Thyroid gland (tissue), 4 donors: ENCODE data around the gene COL24A1. TPM values are rescaled to one million over a fixed set of nuclear protein-coding genes. Genes with fewer than 3 reads are reported as not detected.

Source experiments
- DNase-seq, 2 donors: peaks; one replicate each; pipeline ENCODE4 v3.0.0-alpha.2; 2019
- H3K27ac ChIP-seq, 3 donors: fragments of 200-600 bp; sonication (generic); 1 replicate in 2 of 3; 2 replicates in 1 of 3; pipeline ENCODE4 v1.5.1; 2016 to 2019; ENCODE audit warnings: mild to moderate bottlenecking in 1 of 3, moderate library complexity in 1 of 3
- H3K27me3 ChIP-seq: fragments of 200-600 bp; sonication (generic); one replicate; pipeline ENCODE4 v1.5.1; 2019
- H3K36me3 ChIP-seq, 2 donors: fragments of 200-600 bp; sonication (generic); one replicate each; pipeline ENCODE4 v1.5.1; 2016 to 2019
- H3K4me1 ChIP-seq, 2 donors: fragments of 200-600 bp; sonication (generic); one replicate each; pipeline ENCODE4 v1.5.1; 2017 to 2019
- H3K4me3 ChIP-seq, 3 donors: fragments of 200-600 bp; sonication (generic); replicated peaks in 1 of 3; 1 replicate in 2 of 3; 2 replicates in 1 of 3; pipeline ENCODE4 v1.5.1; 2016; ENCODE audit warnings: mild to moderate bottlenecking in 1 of 3
- H3K9me3 ChIP-seq: fragments of 200-600 bp; sonication (generic); one replicate; pipeline ENCODE4 v1.5.1; 2017
- POLR2A ChIP-seq, 2 donors: fragments of 450-650 bp; IDR thresholded peaks; one replicate each; pipeline ENCODE4 v1.6.1; 2017; ENCODE audit warnings: antibody characterized with exemption in 2 of 2, mild to moderate bottlenecking in 2 of 2, moderate library complexity in 1 of 2
- WGBS, 2 donors: methylation state at CpG; one replicate each; pipeline ENCODE4 v1.1.5; 2017; 5-methylcytosine and 5-hydroxymethylcytosine counted together
- intact Hi-C: fragments of 100-400 bp; cut with DNase I; formaldehyde crosslinking; loops from one replicate; pipeline ENCODE4 v1.15.1; 2023
- total RNA-seq, 4 donors: library from RNA; depleted of rRNA; stranded (reverse); fragments of >200 nt; gene quantifications; one replicate each; pipeline ENCODE4 v1.2.3, GENCODE V29; 2016
- TF ChIP-seq, protein P1 (sequence below), 6 experiments: fragments of 200-600 bp in 3 of 6; fragments of 450-650 bp in 3 of 6; sonication (generic) in 3 of 6; IDR thresholded peaks; one replicate each; pipeline ENCODE4 v1.5.1; 2016 to 2019; ENCODE audit warnings: antibody characterized with exemption in 6 of 6, mild to moderate bottlenecking in 2 of 6, inconsistent platforms in 1 of 6, moderate library complexity in 1 of 6

Gene COL24A1
- total RNA-seq, 4 donors from 2014 or later, result 0.27 to 0.89 (median 0.46) TPM

DNA sequence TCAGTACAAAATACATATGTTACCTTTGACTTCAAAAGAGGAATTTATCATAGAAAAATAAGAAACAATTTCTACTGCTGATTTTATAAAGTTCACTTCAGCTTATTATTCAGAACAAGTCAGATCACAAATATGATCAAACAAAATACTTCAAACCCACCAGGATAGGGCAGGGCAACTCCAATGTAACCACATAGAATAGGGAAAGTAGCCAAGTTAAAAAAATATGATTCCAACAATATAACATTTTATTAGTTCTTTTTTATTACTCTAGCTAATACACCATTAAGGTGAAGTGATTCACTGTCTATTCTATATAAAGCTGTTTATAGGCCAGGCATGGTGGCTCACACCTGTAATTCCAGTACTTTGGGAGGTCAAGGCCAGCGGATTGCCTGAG, 393.8 kb downstream of the COL24A1 start:
- DNase-seq, result no peak

DNA sequence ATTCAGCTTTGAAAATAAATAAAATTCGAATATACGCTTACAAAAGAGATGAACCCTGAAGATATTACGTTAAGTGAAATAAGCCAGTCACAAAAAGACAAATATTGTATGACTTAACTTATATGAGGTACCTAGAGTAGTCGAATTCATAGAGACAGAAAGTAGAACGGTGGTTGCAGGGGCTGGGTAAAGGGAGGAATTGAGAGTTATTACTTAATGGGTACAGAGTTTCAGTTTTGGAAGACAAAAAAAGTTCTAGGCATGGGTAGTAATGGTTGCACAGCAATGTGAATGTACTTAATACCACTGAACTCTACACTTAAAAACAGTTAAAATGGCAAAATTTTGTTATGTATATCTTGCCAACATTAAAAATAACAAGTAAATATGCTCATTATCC, 399.7 kb downstream of the COL24A1 start:
- H3K36me3 ChIP-seq, result no peaks in the 10 kb centered on the region
- DNase-seq, result no peak
- intact Hi-C loops, result no loop called here
- no peak for TF ChIP-seq POLR2A (IDR thresholded peaks at IDR 0.05)
- TF ChIP-seq, protein P1, sequence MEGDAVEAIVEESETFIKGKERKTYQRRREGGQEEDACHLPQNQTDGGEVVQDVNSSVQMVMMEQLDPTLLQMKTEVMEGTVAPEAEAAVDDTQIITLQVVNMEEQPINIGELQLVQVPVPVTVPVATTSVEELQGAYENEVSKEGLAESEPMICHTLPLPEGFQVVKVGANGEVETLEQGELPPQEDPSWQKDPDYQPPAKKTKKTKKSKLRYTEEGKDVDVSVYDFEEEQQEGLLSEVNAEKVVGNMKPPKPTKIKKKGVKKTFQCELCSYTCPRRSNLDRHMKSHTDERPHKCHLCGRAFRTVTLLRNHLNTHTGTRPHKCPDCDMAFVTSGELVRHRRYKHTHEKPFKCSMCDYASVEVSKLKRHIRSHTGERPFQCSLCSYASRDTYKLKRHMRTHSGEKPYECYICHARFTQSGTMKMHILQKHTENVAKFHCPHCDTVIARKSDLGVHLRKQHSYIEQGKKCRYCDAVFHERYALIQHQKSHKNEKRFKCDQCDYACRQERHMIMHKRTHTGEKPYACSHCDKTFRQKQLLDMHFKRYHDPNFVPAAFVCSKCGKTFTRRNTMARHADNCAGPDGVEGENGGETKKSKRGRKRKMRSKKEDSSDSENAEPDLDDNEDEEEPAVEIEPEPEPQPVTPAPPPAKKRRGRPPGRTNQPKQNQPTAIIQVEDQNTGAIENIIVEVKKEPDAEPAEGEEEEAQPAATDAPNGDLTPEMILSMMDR (IDR thresholded peaks at IDR 0.05), result no peak
- 89 to 92% methylated on average over 5 of the region's 5 CpGs for WGBS, 2 donors
- no peak overlapping the region for H3K27ac ChIP-seq
- no peaks in the 10 kb centered on the region for H3K9me3 ChIP-seq
- H3K27me3 ChIP-seq, result no peaks in the 10 kb centered on the region
- no peaks in the 10 kb centered on the region for H3K4me1 ChIP-seq
- no peak overlapping the region for H3K4me3 ChIP-seq

More for the DNA sequence above, 393.8 kb downstream of the COL24A1 start:
- Histone ChIP-seq H3K36me3 (no peaks in the 10 kb centered on the region), H3K4me1 (no peaks in the 10 kb centered on the region), H3K27ac (no peak overlapping the region), H3K4me3 (no peak overlapping the region), H3K9me3 (no peaks in the 10 kb centered on the region), H3K27me3 (no peaks in the 10 kb centered on the region)
- 89 to 96% methylated on average over 1 of the region's 1 CpG for WGBS, 2 donors
- TF ChIP-seq, protein P1 (IDR thresholded peaks at IDR 0.05), result no peak
- no peak for TF ChIP-seq POLR2A (IDR thresholded peaks at IDR 0.05)
- intact Hi-C loops, result no loop called here

GRCh38 chr1:85748120-85748519, 408.5 kb downstream of the COL24A1 start:
- intact Hi-C loops, result no loop called here
- H3K9me3 ChIP-seq, result no peaks in the 10 kb centered on the region
- DNase-seq, result no peak
- H3K27me3 ChIP-seq, result no peaks in the 10 kb centered on the region
- no peak for TF ChIP-seq POLR2A (IDR thresholded peaks at IDR 0.05)
- TF ChIP-seq, protein P1 (IDR thresholded peaks at IDR 0.05), result no peak
- no peak overlapping the region for H3K4me3 ChIP-seq
- 0% methylated on average over 1 of the region's 1 CpG for WGBS, 2 donors
- H3K4me1 ChIP-seq, result no peaks in the 10 kb centered on the region
- no peaks in the 10 kb centered on the region for H3K36me3 ChIP-seq
- no peak overlapping the region for H3K27ac ChIP-seq

- H3K36me3 ChIP-seq, result no peaks in the 10 kb centered on the region
- no peaks in the 10 kb centered on the region for H3K27me3 ChIP-seq
- TF ChIP-seq, protein P1 (IDR thresholded peaks at IDR 0.05), result no peak
- no peak for TF ChIP-seq POLR2A (IDR thresholded peaks at IDR 0.05)
- no peaks in the 10 kb centered on the region for H3K4me1 ChIP-seq
- no peak overlapping the region for H3K27ac ChIP-seq
- WGBS, 2 donors, result 86 to 98% methylated on average over 3 of the region's 3 CpGs
- no peak overlapping the region for H3K4me3 ChIP-seq
- intact Hi-C loops, result no loop called here
- no peak for DNase-seq
- no peaks in the 10 kb centered on the region for H3K9me3 ChIP-seq
Measured at GRCh38 chr1:85746777-85747176, 409.8 kb downstream of the COL24A1 start.

DNA sequence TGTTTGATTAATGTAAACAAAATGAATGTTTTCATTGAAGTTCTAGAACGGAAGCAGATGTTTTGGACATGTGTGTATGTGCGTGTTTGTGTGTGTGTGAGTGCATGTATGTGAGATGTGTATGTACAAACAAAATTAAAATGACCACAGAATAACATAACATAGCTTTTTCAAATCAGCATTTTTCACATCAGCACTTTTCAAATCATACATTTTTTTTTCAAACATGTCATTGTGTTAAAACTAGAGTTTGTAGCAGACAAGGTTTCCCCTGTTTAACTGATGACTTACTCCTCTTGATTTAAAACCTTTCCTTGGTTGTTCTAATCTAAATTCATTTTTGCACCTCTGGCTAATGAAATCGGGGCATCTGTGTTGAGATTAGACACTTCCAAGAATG, 412.8 kb downstream of the COL24A1 start:
- 87% methylated on average over 3 of the region's 3 CpGs for WGBS, 2 donors
- TF ChIP-seq POLR2A (IDR thresholded peaks at IDR 0.05), result no peak
- TF ChIP-seq, protein P1 (IDR thresholded peaks at IDR 0.05), result no peak
- H3K9me3 ChIP-seq, result no peaks in the 10 kb centered on the region
- intact Hi-C loops, result no loop called here
- no peak overlapping the region for H3K4me3 ChIP-seq
- no peaks in the 10 kb centered on the region for H3K36me3 ChIP-seq
- no peak for DNase-seq
- no peaks in the 10 kb centered on the region for H3K4me1 ChIP-seq
- no peak overlapping the region for H3K27ac ChIP-seq
- H3K27me3 ChIP-seq, result no peaks in the 10 kb centered on the region
